ENCODE measurements around the gene MAPK11.

DNA sequence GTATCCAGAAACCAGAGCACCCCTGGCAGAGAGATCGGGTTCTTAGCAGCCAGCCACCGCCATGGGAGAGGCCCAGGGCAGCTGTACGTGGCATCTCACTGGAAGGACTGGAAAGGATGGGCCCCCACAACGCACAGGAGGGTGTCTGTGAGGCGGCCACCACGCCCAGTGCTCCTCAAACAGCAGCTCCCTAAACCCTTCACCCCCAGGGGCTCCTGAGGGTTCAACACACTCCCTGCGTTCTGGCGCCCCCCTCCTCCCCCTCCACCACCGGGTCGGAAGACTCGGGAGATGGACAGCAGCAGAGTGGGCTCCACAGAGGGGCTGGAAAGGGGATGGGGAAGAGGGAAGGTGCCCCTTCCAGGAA, 9.8 kb downstream of the MAPK11 start:
- TF ChIP-seq EZH2 (IDR thresholded peaks at IDR 0.05) (no peak), POLR2AphosphoS5 (IDR thresholded peaks at IDR 0.05; ENCODE audit: borderline replicate concordance, low read depth, low read length) (no peak)
